GM12873 (cell line): Measurements from ENCODE around the gene CDKAL1.

ENCODE experiments used
- CTCF ChIP-seq: IDR thresholded peaks from 2 replicates; pipeline ENCODE4 v1.5.1; 2012; ENCODE audit warnings: low read depth, mild to moderate bottlenecking, moderate library complexity, low read length, control low read depth; ENCODE audit not compliant: insufficient read depth; ENCODE audit errors: missing control alignments

CDKAL1 gene

GRCh38 chr6:20647585-20647984 is 113.3 kb downstream of the CDKAL1 start:
- TF ChIP-seq CTCF = no peak

- TF ChIP-seq CTCF = no peak
These were observed 118.2 kb downstream of the CDKAL1 start for GRCh38 chr6:20652299-20653084.

- no peak for TF ChIP-seq CTCF
These were observed 118.8 kb downstream of the CDKAL1 start for GRCh38 chr6:20653085-20653479.

DNA sequence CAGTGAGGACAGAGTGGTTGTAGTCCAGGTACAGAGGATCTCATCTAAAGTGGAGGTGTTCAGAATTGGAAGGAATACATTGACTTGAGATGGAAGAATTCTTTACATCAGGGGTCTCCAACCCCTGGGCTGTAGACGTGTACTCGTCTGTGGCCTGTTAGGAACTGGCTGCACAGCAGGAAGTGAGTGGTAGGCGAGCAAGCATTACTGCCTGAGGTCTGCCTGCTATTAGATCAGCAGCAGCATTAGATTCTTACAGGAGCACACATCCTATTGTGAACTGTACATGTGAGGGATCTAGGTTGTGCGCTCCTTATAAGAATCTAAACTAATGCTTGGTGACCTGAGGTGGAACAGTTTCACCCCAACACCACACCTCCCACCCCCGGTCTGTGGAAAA is 121.1 kb downstream of the CDKAL1 start:
- TF ChIP-seq CTCF = no peak

- TF ChIP-seq CTCF = no peak
These were observed 123.1 kb downstream of the CDKAL1 start for GRCh38 chr6:20657274-20657800.

GRCh38 chr6:20658053-20658452 is 123.8 kb downstream of the CDKAL1 start:
- no peak for TF ChIP-seq CTCF

DNA sequence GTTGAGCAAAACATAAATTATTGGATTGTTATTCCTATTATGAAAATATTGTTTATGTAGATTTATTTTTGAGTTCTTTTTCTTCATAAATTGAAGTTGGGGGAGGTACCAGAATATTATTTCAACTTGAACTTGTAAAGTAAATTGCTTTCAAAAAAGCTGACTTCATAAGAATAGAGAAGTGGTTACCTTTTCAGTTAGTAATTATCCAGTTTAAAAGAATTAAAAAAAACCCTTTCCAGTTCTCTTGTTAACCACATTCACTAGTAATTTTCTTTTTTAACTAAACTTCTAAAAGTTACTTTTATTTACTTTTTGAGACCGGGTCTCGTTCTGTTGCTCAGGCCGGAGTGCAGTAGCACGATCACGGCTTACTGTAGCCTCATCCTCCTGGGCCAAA is 124.3 kb downstream of the CDKAL1 start:
- TF ChIP-seq CTCF = no peak
